HG03039 (cell line): ENCODE data around the gene CCDC142.
"Not testable (repeated sequence)": the region's sequence is repeated elsewhere in the genome, so short reads cannot be mapped to it uniquely, and the experiment has no call there.

Source experiments
- ATAC-seq: cut with Tn5 transposase; IDR thresholded peaks from one replicate; pipeline ENCODE4 v1.9.1; 2021; ENCODE audit warnings: mild to moderate bottlenecking, moderate library complexity; ENCODE audit not compliant: unreplicated experiment

The CCDC142 gene

DNA sequence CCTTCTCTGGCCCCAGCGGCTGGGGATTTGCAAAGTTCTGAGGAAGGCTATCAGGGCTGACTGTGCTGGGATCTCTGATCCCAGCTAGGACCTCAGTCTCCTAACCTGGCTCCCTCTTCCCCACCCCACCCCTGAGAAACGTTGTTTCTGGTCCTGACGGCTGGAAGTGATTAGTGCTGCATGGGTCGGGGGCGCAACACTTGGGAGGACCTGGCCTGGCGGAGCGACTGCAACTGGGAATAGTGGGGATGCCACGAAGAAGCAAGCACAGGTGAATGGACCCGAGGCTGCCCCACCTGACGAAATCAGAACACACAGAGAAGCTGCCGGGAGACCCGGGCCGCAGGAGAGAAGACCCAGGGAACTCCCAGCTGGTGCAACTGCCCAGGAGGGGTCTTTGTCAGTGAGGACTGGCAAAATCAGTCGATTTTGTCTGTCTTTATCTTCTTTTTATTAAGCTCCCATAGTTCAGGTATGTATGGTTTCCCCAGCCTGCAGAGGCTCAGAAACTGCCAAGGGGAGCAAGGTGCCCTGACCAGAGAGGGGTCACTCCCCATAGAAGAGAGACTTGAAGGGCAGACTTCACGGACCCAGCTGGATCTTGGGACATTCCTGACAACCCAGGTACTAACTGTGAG lies 17.3 kb upstream of the CCDC142 start:
- ATAC-seq, result no peak

GRCh38 chr2:74499267-74499939 lies 16.6 kb upstream of the CCDC142 start, which contains the start of gene LBX2:
TSS of gene LBX2 (minus strand) at chr2:74499603. CDS start at chr2:74499537, 66 bp downstream.
- no peak for ATAC-seq

GRCh38 chr2:74498500-74499266 lies 15.9 kb upstream of the CCDC142 start:
- no peak for ATAC-seq

GRCh38 chr2:74497777-74498499 lies 15.1 kb upstream of the CCDC142 start:
- ATAC-seq, result no peak

- ATAC-seq, result no peak
Measured at GRCh38 chr2:74496997-74497776, 14.4 kb upstream of the CCDC142 start.

DNA sequence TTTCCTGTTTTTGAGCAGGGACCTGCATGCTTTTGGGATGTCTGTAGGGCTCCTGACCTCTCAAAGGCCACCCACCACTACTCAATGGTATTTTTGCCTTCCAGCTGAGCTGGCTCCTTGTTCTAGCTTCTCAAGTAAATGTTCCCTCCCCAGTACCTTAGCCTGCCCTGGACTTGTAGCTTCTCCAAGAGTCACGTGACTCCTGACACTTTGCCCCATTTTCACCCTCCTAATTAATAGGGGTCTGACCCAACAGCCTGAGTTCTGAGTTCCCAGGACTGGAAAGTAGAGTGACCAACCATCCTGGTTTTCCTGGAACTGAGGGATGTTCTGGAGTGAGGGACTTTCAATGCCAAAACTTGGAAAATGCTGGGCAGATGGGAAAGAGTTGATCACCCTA lies 12.6 kb upstream of the CCDC142 start:
- no peak for ATAC-seq

DNA sequence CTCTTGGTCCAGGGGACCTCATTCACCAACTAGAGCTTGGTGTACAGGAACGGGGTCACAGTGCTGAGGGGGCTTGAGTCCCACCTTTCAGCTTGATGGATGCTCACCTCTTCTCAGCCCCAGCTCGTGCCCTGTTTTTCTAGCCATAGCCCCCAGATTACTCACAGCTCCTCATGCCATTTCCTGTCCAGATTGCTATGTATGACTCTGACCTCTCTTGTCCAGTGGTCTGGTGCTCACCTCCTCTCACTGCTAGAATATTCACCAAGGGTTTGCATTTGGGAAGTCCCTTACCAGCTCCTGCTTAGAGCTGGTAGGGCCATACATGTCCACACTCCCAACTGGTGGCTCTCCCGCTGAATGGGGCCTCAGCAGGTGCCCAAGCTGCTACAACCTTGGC lies 10.7 kb upstream of the CCDC142 start:
- no peak for ATAC-seq

- no peak for ATAC-seq
Measured at GRCh38 chr2:74491648-74492544, 9.1 kb upstream of the CCDC142 start.

DNA sequence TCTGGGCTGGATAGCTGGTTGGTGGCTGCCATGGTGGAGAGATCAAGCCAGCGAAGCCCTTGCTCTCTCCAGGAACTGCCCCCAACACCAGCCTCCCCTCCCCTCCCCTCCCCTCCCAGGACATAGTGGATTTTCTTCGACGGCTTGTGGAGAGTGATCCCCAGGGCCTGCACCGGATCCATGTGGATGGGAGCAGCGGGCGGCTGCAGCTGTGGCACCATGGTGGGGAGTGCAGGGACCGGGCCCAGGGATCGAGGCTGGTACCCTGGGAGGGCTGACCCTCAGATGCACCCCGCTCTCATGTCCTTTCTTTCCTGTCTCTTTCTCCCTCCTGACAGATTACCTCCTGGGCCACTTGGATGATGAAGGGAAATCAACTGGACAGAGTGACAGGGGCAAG lies 7.1 kb upstream of the CCDC142 start:
- ATAC-seq, result no peak

- ATAC-seq, result no peak
Measured at GRCh38 chr2:74488643-74489481, 6.1 kb upstream of the CCDC142 start.

GRCh38 chr2:74486141-74486540 lies 3.3 kb upstream of the CCDC142 start:
- ATAC-seq, result no peak

GRCh38 chr2:74483675-74484164 lies 922 bp upstream of the CCDC142 start:
- ATAC-seq, result not testable (repeated sequence)

DNA sequence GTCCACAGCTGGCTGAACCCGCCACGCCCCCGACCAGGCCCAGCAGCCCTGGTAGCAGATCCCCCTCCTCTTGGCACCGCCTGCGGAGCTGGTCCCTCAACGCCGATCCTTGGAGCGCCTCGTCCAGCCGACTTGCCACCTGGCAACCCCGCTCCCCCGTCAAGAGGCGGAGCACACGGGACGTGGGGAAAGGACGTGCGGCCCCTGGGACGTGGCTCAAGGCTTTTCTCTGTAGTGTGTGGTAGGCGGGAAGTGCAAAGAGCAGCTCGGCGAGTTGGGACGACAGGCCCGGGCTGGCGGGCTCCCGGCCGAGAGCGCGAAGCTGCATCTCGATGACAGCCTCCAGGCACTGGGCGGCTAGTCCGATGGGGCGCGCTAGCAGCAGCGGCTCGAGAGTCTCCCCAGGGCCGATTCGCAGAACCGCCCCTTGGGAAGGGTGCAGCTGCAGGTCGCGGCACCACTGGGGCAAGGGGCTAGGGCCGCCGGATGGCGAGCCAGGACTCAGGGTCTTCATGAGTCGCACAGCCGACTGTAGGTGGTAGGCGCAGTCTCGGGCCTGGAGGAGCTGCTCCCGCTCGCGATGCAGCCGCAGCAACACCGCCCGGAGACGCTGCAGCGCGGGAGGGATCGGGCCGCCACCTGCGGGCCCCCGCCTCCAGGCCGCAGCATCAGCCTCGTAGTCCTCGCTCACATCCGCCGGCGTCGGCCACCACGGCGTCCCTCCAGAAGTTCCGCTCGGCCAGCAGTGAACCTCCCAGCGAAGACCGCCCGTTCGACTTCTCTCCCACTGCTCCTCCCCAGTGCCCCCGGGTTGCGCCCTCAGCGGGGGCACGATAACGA lies 617 bp downstream of the CCDC142 start:
- peak; percentile 31 for ATAC-seq

GRCh38 chr2:74481431-74481830 lies 1.4 kb downstream of the CCDC142 start:
- ATAC-seq, result no peak

DNA sequence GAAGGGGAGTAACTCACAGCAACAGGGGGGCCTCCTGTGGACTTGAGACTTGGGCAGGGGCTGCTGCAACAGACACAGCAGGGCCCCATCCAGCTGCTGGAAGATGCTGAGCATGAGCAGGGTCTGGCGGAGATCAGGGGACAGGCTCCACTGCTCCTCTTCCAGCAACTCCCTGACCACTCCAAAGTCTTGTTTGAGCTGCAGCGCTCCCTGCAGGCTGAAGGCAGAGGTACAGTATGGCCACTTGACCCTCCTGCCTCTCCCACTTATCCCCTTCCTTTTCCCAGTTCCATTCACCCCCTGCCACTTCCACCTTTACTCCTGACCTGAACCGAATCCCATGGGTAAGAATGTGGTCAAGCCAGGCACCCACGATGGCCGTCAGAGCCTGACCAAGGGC lies 7.9 kb downstream of the CCDC142 start:
- ATAC-seq, result no peak

DNA sequence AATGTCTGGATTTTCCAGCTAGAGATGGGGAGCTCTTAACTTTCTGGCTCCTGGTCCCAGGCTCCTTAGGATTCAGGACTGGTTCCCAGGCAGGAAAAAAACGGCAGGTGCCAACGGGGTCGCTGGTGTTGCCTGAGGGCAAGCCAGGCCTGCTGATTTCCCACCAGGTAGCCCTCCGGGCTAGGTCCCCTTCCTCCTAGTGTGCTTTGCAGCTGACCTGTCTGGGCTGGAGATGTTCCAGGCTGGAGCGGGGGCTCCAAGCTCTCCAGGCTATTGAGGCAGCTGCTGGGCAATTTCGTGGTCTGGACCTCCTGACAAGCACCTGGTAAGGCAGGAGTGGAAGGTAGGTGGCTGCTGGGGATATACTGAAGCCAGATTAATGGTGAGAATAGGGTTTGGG lies 8.3 kb downstream of the CCDC142 start:
- no peak for ATAC-seq

DNA sequence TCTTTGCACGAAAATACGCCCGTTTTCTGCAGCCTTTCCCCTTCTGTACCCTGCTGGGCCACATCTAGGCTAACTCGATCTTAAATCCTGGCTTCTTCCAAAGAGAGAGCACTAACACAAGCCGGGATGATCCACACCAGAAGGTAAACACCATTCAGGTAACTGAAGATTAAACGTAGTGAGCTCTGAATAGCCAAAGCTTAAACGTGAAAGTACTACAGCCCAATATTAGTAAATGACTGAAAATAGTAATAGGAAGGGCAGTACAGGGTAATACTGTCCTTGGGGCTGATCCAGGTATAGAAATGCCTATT lies 9.9 kb downstream of the CCDC142 start:
- ATAC-seq, result no peak
